Measurements from ENCODE around the gene CMBL.

Gene CMBL

GRCh38 chr5:10338686-10339057 is 31.0 kb upstream of the CMBL start:
- H3K27ac ChIP-seq = no peak overlapping the region
- no peak for TF ChIP-seq CTCF (IDR thresholded peaks at IDR 0.05)
- no peak overlapping the region for H3K4me3 ChIP-seq
- no peak for DNase-seq (ENCODE audit: low spot score)

- Histone ChIP-seq H3K4me3 (no peak overlapping the region), H3K27ac (no peak overlapping the region)
- no peak for TF ChIP-seq CTCF (IDR thresholded peaks at IDR 0.05)
- no peak for DNase-seq (ENCODE audit: low spot score)
These were observed 30.3 kb upstream of the CMBL start for GRCh38 chr5:10337986-10338385.

- DNase-seq (ENCODE audit: low spot score) = no peak
- H3K27ac ChIP-seq = no peak overlapping the region
- TF ChIP-seq CTCF (IDR thresholded peaks at IDR 0.05) = no peak
- H3K4me3 ChIP-seq = no peak overlapping the region
These were observed 29.4 kb upstream of the CMBL start for GRCh38 chr5:10337107-10337506.

DNA sequence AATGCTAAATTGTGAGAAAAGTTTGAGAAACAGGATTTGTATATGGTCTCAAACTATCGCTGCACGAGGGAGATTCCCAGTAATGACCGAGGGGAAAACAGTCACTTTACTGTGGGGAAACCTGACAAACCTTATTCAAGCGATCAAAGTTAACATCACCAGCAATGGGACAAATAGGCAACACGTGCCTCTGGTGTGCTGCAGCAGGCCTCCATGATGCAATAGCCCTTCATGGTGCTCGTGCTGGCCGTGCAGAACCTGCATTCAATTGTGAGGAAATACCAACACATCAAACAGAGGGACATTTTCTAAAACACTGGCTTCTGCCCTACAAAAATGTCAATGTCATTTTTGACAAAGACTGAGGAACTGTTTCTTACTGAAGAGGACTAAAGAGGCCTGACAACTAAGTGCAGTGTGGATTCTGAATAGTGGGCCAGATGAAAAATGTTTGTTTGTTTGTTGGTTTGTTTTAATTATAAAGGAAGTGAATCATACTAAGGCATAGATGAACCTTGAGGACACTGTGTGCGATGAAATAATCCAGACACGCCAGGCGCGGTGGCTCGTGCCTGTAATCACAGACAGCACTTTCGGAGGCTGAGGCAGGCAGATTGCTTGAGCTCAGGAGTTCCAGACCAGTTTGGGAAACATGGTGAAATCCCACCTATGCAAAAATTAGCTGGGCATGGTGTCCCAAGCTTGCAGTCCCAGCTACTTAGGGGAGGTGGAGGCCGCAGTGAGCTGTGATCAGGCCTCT is 28.2 kb upstream of the CMBL start:
- no peak overlapping the region for H3K4me3 ChIP-seq
- no peak for TF ChIP-seq CTCF (IDR thresholded peaks at IDR 0.05)
- H3K27ac ChIP-seq = no peak overlapping the region
- DNase-seq (ENCODE audit: low spot score) = no peak

DNA sequence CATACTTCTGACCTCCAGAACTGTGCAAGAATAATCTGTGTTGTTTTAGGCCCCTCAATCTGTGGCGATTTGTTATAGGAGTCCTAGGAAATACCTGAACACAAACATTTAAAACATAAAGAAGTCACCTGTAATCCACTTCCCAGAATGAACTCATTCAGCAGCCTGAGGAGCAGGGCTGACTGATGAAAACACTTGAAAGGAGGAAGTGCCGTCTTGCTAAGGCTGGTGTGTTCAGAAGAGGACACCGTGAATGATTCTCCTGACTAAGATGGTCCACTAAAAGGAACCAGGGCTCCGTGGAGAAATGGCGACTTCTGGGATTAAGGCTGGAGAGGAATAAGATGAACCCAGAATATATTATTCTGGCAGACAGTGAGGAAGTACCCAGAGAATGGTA is 27.1 kb upstream of the CMBL start:
- no peak for TF ChIP-seq CTCF (IDR thresholded peaks at IDR 0.05)
- no peak for DNase-seq (ENCODE audit: low spot score)

DNA sequence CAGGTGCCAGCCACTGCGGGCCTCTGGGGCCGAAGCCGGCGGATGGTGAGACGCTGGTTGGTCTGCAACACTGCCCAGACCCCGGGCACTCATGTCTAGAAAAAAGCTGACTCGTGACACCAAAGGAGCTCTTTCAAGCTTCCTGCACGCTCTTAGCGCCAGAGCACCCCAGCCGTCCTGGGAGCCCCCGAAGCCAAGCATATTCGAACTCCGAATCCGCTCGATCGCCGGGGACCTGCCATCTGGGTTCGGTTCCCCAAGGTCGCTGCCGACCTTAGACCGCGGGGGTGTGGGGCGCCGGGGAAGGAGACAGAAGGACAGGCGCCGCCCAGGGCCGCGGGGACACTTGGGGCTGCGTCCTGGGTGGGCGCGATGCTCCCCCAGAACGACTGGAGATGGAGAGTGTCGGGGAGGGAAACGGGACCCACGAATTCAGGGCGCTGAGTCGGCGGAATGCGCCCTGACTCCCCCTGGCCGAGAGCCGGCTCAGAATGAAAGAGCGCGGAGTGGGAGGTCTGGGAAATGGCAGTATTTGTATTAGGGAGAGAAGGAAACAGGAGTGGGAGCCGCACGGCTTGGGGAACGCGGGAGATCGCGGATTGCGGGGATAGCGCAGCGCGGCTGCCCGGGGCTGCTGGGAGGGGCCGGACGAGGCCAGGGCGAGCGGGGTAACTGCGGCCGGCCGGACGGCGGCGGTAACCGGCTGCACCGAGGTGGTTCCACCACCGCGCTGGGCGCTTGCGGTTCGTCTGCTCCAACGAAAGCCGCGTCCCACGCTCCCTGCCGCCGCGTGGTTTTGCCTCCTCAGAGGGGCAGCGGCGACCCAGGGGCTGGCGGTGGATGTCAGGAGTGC is 25.7 kb upstream of the CMBL start:
- TF ChIP-seq CTCF (IDR thresholded peaks at IDR 0.05) = no peak
- DNase-seq (ENCODE audit: low spot score) = no peak
- H3K27ac ChIP-seq = peak overlapping the region; percentile 43 to 51

More for the DNA sequence above, 27.1 kb upstream of the CMBL start:
- Histone ChIP-seq H3K4me3 (no peak overlapping the region), H3K27ac (no peak overlapping the region)

More for the DNA sequence above, 25.7 kb upstream of the CMBL start:
- H3K4me3 ChIP-seq = peak overlapping the region; percentile 89

All from coronary artery (tissue), 2 donors.